ENCODE measurements around the gene SPTB.

DNA sequence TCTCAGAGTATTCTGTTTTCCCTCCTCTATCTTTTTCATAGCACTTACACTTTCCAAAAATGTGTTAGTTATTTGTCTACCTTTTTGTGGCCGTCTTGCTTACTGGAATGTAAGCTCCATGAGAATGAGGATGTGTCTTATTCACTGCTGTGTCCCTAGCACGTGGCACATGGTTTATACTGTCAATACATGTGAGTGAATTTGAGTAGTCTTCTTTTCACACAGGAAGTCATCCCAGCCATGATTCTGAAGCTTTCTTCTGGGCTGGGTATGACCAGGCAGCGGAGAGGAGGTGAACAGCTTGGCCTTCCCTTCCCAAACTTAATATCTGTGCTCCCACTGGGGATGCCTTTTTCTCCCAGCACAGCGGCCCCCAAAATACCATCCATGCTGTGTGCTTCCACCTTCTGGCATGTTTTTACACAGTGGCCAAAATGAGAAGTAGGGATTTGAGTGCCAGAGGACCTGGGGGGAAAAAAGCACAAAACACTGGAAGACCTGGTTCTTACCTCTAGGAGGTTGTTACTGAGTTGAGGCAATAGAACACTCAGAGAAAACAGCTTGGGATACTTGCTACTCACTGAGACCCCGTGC, 165.2 kb downstream of the SPTB start:
- TF ChIP-seq, protein P1, sequence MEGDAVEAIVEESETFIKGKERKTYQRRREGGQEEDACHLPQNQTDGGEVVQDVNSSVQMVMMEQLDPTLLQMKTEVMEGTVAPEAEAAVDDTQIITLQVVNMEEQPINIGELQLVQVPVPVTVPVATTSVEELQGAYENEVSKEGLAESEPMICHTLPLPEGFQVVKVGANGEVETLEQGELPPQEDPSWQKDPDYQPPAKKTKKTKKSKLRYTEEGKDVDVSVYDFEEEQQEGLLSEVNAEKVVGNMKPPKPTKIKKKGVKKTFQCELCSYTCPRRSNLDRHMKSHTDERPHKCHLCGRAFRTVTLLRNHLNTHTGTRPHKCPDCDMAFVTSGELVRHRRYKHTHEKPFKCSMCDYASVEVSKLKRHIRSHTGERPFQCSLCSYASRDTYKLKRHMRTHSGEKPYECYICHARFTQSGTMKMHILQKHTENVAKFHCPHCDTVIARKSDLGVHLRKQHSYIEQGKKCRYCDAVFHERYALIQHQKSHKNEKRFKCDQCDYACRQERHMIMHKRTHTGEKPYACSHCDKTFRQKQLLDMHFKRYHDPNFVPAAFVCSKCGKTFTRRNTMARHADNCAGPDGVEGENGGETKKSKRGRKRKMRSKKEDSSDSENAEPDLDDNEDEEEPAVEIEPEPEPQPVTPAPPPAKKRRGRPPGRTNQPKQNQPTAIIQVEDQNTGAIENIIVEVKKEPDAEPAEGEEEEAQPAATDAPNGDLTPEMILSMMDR (conservative IDR thresholded peaks at IDR 0.05; ENCODE audit: low read depth, low read length) = no peak
- TF ChIP-seq EZH2 (IDR thresholded peaks at IDR 0.05; ENCODE audit: borderline replicate concordance, low read depth, low read length, poor library complexity, severe bottlenecking) = no peak
